GM19023 (cell line): ENCODE measurements around the gene HPS4.
"Not testable (repeated sequence)": the region's sequence is repeated elsewhere in the genome, so short reads cannot be mapped to it uniquely, and the experiment has no call there.

Source experiments
- ATAC-seq: cut with Tn5 transposase; IDR thresholded peaks from one replicate; pipeline ENCODE4 v1.9.1; 2021; ENCODE audit warnings: mild to moderate bottlenecking, moderate library complexity; ENCODE audit not compliant: unreplicated experiment

HPS4 gene

GRCh38 chr22:26416670-26417276, 66.8 kb downstream of the HPS4 start:
- no peak for ATAC-seq

DNA sequence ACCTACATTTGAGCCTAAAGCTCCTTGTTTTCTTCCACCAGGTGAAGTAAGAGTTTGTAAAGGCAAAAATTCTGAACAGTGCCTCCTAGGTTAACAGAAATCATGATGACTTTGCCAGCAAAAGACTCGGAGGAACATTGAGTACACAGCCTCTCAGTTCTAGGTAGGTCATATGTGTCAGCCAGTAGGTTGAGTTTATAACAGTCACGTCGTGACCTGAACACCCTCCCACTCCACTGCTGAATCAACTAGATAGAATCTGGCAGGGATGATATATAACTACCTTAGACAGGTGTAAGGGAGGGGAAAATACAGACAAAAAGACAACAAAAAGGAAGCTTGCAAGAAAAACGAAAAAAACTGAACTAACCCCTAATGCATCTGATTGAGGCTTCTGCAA, 67.3 kb downstream of the HPS4 start:
- ATAC-seq, result no peak

DNA sequence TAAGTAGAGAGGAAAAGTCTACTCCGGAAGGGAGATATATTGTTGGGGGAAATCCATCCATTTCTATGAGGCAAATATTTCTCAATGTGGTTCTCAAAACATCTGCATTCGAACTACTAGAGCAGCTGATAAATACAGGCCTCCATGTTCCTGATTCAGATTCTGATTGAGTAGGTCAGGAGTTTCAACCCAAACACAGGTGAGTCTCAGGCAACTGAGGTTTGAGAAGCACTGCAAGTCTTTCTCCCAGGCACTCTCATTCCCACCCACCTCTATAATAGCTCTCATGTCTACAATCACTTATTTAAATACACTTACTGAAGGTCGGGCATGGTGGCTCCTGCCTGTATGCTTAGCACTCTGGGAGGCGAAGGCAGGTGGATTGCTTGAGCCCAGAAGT, 69.2 kb downstream of the HPS4 start:
- no peak for ATAC-seq

GRCh38 chr22:26410386-26410785, 73.2 kb downstream of the HPS4 start:
- ATAC-seq, result no peak

- no peak for ATAC-seq
These were observed 73.8 kb downstream of the HPS4 start for GRCh38 chr22:26409719-26410335.

DNA sequence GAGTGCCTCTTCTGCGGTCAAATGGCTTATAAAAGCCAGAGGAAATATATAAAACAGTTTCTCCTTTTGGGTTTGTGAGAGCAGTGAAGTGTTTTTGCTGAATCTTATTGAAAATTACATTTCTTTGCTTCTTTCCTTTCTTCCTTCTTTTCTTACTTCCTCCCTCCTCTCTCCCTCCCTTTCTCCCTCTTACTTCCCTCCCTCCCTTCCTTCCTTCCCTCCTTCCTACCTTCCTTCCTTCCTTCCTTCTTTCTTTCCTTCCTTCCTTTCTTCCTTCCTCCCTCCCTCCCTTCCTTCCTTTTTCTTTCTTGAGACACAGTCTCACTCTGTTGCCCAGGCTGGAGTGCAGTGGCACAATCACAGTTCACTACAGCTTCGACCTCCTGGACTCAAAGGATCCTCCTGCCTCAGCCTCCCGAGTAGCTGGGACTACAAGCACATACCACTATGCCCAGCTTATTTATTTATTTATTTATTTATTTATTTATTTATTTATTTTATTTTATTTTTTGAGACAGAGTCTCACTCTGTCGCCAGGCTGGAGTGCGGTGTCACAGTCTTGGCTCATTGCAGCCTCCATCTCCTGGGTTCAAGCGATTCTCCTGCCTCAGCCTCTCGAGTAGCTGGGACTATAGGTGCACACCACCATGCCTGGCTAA, 74.9 kb downstream of the HPS4 start:
- ATAC-seq, result not testable (repeated sequence)

- ATAC-seq, result no peak
These were observed 77.5 kb downstream of the HPS4 start for GRCh38 chr22:26406118-26406517.

GRCh38 chr22:26404851-26405421, 78.6 kb downstream of the HPS4 start:
- ATAC-seq, result no peak

GRCh38 chr22:26401726-26402125, 81.9 kb downstream of the HPS4 start:
- ATAC-seq, result no peak
